ENCODE data around the gene SCAANT1. TPM values are rescaled to one million over a fixed set of nuclear protein-coding genes. Genes with fewer than 3 reads are reported as not detected.

Gene SCAANT1
- total and polyA plus RNA-seq, 8 donors: not detected

DNA sequence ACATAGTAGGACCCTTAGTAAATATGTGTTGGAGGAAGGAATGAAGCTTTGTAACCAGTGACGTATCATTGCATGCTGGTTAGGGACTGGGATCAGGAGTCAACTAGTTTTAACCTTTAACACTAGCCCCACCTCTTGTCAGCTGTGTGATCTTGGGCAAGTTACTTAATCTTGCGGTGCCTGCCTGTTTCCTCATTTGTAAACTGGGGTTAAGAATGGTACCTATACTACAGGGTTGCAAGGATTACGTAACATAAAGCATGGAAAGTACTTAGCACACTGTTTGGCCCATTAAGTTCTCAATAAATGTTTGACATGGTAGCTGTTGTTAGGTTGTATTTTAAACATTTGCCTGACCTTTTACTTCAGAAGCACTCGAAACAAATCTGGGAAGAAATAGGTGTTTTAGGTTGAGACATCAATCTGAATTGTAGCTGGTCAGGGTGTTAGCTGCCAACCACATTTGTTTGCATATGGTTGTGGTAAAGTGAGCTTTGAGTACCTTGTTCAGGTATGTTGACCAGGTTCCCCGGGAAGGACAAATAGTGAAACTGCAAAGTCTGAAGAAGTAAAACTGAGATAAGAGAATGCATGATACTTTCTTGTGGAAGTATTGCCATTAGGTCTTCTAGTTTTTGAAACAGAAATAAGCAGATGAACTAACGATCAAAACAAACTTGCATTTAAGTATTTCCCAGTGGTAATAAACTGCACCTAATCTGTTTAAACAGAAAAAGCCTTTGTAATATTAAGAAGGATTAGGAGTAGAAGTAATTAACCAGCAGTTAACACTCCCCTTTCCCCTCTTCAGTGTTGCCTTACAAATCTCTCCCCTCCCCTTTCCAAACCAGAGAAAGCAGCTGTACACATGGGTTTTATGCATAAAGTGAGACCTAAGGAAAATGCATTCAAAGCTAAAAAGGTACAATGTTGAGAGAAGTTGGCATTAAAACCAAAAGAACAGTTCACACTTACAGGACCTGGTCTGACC is 25.8 kb upstream of the SCAANT1 start:
- TF ChIP-seq, protein P1, sequence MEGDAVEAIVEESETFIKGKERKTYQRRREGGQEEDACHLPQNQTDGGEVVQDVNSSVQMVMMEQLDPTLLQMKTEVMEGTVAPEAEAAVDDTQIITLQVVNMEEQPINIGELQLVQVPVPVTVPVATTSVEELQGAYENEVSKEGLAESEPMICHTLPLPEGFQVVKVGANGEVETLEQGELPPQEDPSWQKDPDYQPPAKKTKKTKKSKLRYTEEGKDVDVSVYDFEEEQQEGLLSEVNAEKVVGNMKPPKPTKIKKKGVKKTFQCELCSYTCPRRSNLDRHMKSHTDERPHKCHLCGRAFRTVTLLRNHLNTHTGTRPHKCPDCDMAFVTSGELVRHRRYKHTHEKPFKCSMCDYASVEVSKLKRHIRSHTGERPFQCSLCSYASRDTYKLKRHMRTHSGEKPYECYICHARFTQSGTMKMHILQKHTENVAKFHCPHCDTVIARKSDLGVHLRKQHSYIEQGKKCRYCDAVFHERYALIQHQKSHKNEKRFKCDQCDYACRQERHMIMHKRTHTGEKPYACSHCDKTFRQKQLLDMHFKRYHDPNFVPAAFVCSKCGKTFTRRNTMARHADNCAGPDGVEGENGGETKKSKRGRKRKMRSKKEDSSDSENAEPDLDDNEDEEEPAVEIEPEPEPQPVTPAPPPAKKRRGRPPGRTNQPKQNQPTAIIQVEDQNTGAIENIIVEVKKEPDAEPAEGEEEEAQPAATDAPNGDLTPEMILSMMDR (IDR thresholded peaks at IDR 0.05): no peak
- DNase-seq (no peak), FAIRE-seq (peak; percentile 20), ATAC-seq (peak; percentile 60 to 73 (median 68))
- H3K36me3 ChIP-seq: no peaks in the 10 kb centered on the region
- intact Hi-C loops (cut with DNase I): no loop called here
- 38% methylated on average over 6 of the region's 6 CpGs for WGBS, 2 donors
- peaks cover 27 to 67% (median 37%) of the 10 kb centered on the region in 3 donors for H3K4me1 ChIP-seq
- H3K27ac ChIP-seq: peak overlapping the region in 2 of 4 donors; percentile 54 to 61
- H3K27me3 ChIP-seq: no peaks in the 10 kb centered on the region
- no peaks in the 10 kb centered on the region for H3K9me3 ChIP-seq
- H3K4me3 ChIP-seq: no peak overlapping the region

DNA sequence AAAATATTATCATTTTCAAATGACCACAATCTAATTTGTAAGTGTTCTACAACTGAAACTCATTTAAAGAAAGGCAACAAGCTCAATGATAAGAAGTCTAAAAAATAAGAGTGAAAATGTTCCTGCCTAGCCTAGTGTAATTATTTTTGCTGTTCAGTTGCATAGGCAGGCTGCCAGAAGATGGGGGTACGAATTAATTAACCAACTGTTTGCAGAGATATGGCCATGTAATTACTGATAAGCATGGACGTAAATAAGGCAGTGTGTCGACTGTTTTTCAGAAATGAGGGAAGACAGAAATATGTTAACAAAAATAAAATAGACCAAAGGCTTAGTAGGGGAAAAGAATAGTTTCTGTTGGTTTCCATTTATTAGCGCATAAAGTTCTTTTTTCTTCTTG is 24.7 kb upstream of the SCAANT1 start:
- Histone ChIP-seq H3K27ac (peak overlapping the region in 2 of 4 donors; percentile 54 to 61), H3K9me3 (no peaks in the 10 kb centered on the region), H3K4me3 (no peak overlapping the region), H3K27me3 (no peaks in the 10 kb centered on the region), H3K36me3 (no peaks in the 10 kb centered on the region), H3K4me1 (peaks cover 32 to 73% (median 47%) of the 10 kb centered on the region in 3 donors)
- TF ChIP-seq, protein P1 (IDR thresholded peaks at IDR 0.05): no peak
- DNase-seq (no peak), FAIRE-seq (no peak), ATAC-seq (no peak)
- intact Hi-C loops (cut with DNase I): no loop called here
- 33 to 34% methylated on average over 4 of the region's 4 CpGs for WGBS, 2 donors

DNA sequence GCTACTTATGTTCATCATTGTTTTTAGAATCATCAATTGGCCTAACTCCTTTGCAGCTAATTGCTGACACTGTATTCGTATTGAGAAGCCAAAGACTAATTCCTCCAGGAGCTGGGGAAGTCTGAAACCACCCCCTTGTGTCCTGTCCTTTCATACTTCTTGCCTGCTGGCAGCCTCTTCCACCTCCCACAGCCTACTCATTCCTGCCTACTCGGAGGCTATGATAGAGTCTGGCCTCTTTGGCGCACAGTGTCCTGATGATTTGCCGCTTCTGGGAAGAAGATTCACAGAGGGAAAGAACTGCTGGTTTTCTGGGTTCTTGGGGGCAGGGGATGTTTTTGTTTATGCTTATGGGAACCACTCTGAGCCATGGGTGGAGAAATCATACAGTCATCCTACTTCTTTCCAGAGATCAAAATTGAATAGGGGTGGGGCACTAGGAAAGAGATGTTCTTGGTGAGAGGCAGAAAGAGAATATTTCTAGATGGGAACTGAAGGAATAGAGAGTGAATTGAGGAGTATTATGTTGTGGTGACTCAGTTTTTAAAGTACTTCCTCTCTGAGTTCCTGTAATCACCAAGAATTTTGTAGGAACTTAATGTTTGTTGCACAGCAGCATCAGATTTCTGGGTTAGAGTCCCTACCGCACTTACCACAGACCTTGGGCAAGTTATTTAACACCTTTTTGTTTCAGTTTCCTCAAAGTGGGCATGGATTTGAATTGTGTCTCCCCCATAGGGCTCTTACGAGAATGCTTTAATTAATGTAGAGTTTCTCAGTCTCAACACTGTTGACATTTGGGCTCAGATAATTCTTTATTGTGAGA is 22.1 kb upstream of the SCAANT1 start:
- H3K4me3 ChIP-seq: no peak overlapping the region
- H3K9me3 ChIP-seq: no peaks in the 10 kb centered on the region
- peak overlapping the region in 2 of 4 donors; percentile 15 to 17 for H3K27ac ChIP-seq
- FAIRE-seq: no peak
- TF ChIP-seq, protein P1 (IDR thresholded peaks at IDR 0.05): no peak
- peak in 1 of 4 donors; percentile 22 for ATAC-seq
- intact Hi-C loops (cut with DNase I): no loop called here
- no peaks in the 10 kb centered on the region for H3K27me3 ChIP-seq
- H3K4me1 ChIP-seq: peaks cover 30 to 68% (median 45%) of the 10 kb centered on the region in 3 donors
- H3K36me3 ChIP-seq: no peaks in the 10 kb centered on the region
- DNase-seq: no peak
- 73 to 80% methylated on average over 6 of the region's 6 CpGs for WGBS, 2 donors

DNA sequence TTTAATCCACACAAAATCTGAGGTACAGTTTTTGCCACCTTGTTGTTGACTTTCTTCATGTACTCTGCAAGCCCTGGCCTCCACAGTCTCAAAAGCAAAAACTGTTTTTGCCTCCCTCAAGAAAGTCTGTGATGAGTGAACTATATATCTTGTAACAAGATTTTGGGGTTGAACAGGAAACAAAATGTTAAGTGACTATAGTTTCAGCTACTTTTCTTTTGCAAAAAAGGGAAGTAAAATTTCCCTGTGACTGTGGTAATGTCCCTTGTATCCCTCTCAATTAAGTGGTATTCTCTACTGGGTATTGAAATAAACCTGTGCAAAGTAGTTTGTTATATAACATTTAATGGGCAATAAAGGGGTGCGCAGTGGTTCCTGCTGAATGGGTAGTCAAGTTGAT is 21.3 kb upstream of the SCAANT1 start:
- no peaks in the 10 kb centered on the region for H3K9me3 ChIP-seq
- 90 to 96% methylated on average over 1 of the region's 1 CpG for WGBS, 2 donors
- intact Hi-C loops (cut with DNase I): no loop called here
- H3K27me3 ChIP-seq: no peaks in the 10 kb centered on the region
- no peak overlapping the region for H3K4me3 ChIP-seq
- DNase-seq: no peak
- peak overlapping the region in 2 of 4 donors; percentile 25 to 30 for H3K27ac ChIP-seq
- peaks cover 29 to 65% (median 49%) of the 10 kb centered on the region in 3 donors for H3K4me1 ChIP-seq
- TF ChIP-seq, protein P1 (IDR thresholded peaks at IDR 0.05): no peak
- ATAC-seq: peak in 1 of 4 donors; percentile 10
- H3K36me3 ChIP-seq: no peaks in the 10 kb centered on the region
- FAIRE-seq: no peak

Measured in pancreas (tissue), 10 donors.